A549 (cell line): ENCODE measurements around the gene CCN5. TPM values are rescaled to one million over a fixed set of nuclear protein-coding genes. Genes with fewer than 3 reads are reported as not detected.
A peak's percentile ranks its signal among the peaks of the same experiment; 100 is the strongest.

Source experiments
- ATAC-seq, 2 experiments: fragments of 200-7000 bp in 1 of 2; fragments of >200 bp in 1 of 2; cut with Nextera tagmentation in 1 of 2; cut with Tn5 transposase in 1 of 2; 3 replicates each; pipeline versions ENCODE4 v1.8.0 to v1.9.1; 2018 to 2020; ENCODE audit warnings: mild to moderate bottlenecking in 1 of 2, moderate library complexity in 1 of 2
- CTCF ChIA-PET: fragments of 300-600 bp; sonication (Branson Sonifier 250); formaldehyde crosslinking; extraction: SDS; loops from one replicate; lab custom pipeline; 2021; ENCODE audit warnings: antibody characterized with exemption, inconsistent platforms; lab: Yijun Ruan, JAX
- POLR2A ChIA-PET: fragments of 350-600 bp; formaldehyde crosslinking; extraction: SDS; loops from one replicate; lab custom pipeline; 2021; ENCODE audit warnings: antibody characterized with exemption, inconsistent platforms; lab: Yijun Ruan, JAX
- DNase-seq, 2 experiments: peaks; one replicate each; pipeline versions ENCODE4 v3.0.0 to v3.0.0-alpha.2; 2011 to 2016; ENCODE audit warnings: low read depth in 1 of 2, low spot score in 1 of 2
- FAIRE-seq: peaks from 2 replicates; lab custom pipeline; 2011; peaks lifted over from hg19 to GRCh38; lab: Jason Lieb, UNC
- H3K27ac ChIP-seq, 2 experiments: fragments of >200 bp; sonication (Bioruptor Twin); formaldehyde crosslinking; 3 replicates each; pipeline ENCODE4 v1.5.1; 2016 to 2017
- H3K4me1 ChIP-seq: fragments of >200 bp; sonication (Bioruptor Twin); formaldehyde crosslinking; 3 replicates; pipeline ENCODE4 v1.6.1; 2016
- H3K4me2 ChIP-seq: fragments of >200 bp; sonication (Bioruptor Twin); formaldehyde crosslinking; 3 replicates; pipeline ENCODE4 v1.6.1; 2016
- H3K4me3 ChIP-seq: fragments of >200 bp; sonication (Bioruptor Twin); formaldehyde crosslinking; 3 replicates; pipeline ENCODE4 v1.5.1; 2016
- H3K9me3 ChIP-seq: fragments of >200 bp; sonication (Bioruptor Twin); formaldehyde crosslinking; 3 replicates; pipeline ENCODE4 v1.6.1; 2016
- BCL3 ChIP-seq: fragments of >200 bp; sonication (Bioruptor Twin); formaldehyde crosslinking; IDR thresholded peaks from 3 replicates; pipeline ENCODE4 v1.6.1; 2016
- CTCF ChIP-seq: fragments of >200 bp; sonication (Bioruptor Twin); formaldehyde crosslinking; IDR thresholded peaks from 3 replicates; pipeline ENCODE4 v1.5.1; 2016
- EHF ChIP-seq: fragments of 250-450 bp; sonication (Bioruptor Pico); IDR thresholded peaks from 2 replicates; pipeline ENCODE4 v1.5.0; 2020; ENCODE audit warnings: mild to moderate bottlenecking
- FOSL2 ChIP-seq, 2 experiments: fragments of 450-650 bp in 1 of 2; fragments of >200 bp in 1 of 2; sonication (Bioruptor Twin) in 1 of 2; formaldehyde crosslinking; IDR thresholded peaks; 2 replicates each; pipeline versions ENCODE4 v1.5.0 to v1.6.1; 2016 to 2020; ENCODE audit warnings: mild to moderate bottlenecking in 1 of 2, moderate library complexity in 1 of 2
- HMGXB4 ChIP-seq: fragments of 250-450 bp; sonication (Bioruptor Pico); IDR thresholded peaks from 2 replicates; pipeline ENCODE4 v1.5.0; 2021; ENCODE audit warnings: mild to moderate bottlenecking, moderate library complexity, borderline replicate concordance
- HOXB5 ChIP-seq: fragments of 250-450 bp; sonication (Bioruptor Pico); IDR thresholded peaks from 2 replicates; pipeline ENCODE4 v1.5.0; 2020; ENCODE audit warnings: mild to moderate bottlenecking, moderate library complexity
- KDM5A ChIP-seq: fragments of 200-600 bp; sonication (generic); IDR thresholded peaks from 2 replicates; pipeline ENCODE4 v1.6.1; 2016; ENCODE audit warnings: antibody characterized with exemption, mild to moderate bottlenecking
- PHF8 ChIP-seq: fragments of 200-600 bp; sonication (generic); IDR thresholded peaks from 2 replicates; pipeline ENCODE4 v1.6.1; 2016; ENCODE audit warnings: low read depth, mild to moderate bottlenecking, antibody characterized with exemption, moderate library complexity, borderline replicate concordance
- REST ChIP-seq: fragments of 200-600 bp; sonication (generic); IDR thresholded peaks from 2 replicates; pipeline ENCODE4 v1.6.1; 2016; ENCODE audit warnings: antibody characterized with exemption, mild to moderate bottlenecking, moderate library complexity
- ZC3H11A ChIP-seq: fragments of 450-650 bp; IDR thresholded peaks from 2 replicates; pipeline ENCODE4 v1.6.1; 2014; ENCODE audit warnings: antibody characterized with exemption, mild to moderate bottlenecking
- WGBS: methylation state at CpG from one replicate; pipeline ENCODE4 v1.1.6; 2017; ENCODE audit errors: missing lambda C conversion rate; 5-methylcytosine and 5-hydroxymethylcytosine counted together
- polyA plus RNA-seq, 4 experiments: library from polyadenylated mRNA; depleted of rRNA in 3 of 4; stranded (reverse); fragments of >200 nt; fragmentation: RNase III in 1 of 4; extraction: RNeasy Plus Mini Kit Qiagen cat#74134 plus additional on column Dnase treatment in 1 of 4; gene quantifications; 2 replicates in 3 of 4; 3 replicates in 1 of 4; pipeline ENCODE4 v1.2.3, GENCODE V29; 2011 to 2017

Gene CCN5
- polyA plus RNA-seq, 2 of the 4 experiments (the other 2 are of a cell fraction) = 9.9 to 11.1 TPM

- TF ChIP-seq CTCF = no peak
- TF ChIP-seq REST = no peak
These were observed 11.8 kb upstream of the CCN5 start (continued) for GRCh38 chr20:44703183-44703925.

- WGBS = 91% methylated on average over 9 of the region's 9 CpGs
- ATAC-seq = no peak
These were observed 11.1 kb upstream of the CCN5 start for GRCh38 chr20:44703956-44704488.

More at GRCh38 chr20:44703956-44704488, 11.1 kb upstream of the CCN5 start:
- TF ChIP-seq EHF (CRISPR knock-in tag) (no peak), KDM5A (no peak), ZC3H11A (no peak), CTCF (no peak), FOSL2 (IDR thresholded peaks at IDR 0.05) (no peak), FOSL2 (CRISPR knock-in tag; IDR thresholded peaks at IDR 0.05) (no peak), HOXB5 (CRISPR knock-in tag) (no peak), HMGXB4 (no peak), PHF8 (no peak), BCL3 (no peak)
- POLR2A ChIA-PET = no interaction called here
- no peak for DNase-seq
- Histone ChIP-seq H3K4me2 (peak overlapping the region; percentile 19; the same call in 1 of the 3 replicates), H3K27ac (peak overlapping the region; percentile 47 to 79), H3K4me1 (peaks cover 37% of the 10 kb centered on the region), H3K9me3 (no peaks in the 10 kb centered on the region), H3K4me3 (no peak overlapping the region)
- CTCF ChIA-PET = interaction anchor here (0.8 to 7.3 kb wide), 8 partner anchors 8 to 163 kb away, joined by 3 to 58 read pairs (median 4); no protein-coding TSS in a partner anchor
- no peak for FAIRE-seq
